A673 (cell line): ENCODE measurements around the gene STOML3. TPM values are rescaled to one million over a fixed set of nuclear protein-coding genes. Genes with fewer than 3 reads are reported as not detected.

Source experiments
- BruUV-seq: library from RNA; stranded (reverse); fragments of 400-500 nt; replicated peaks from 2 replicates; lab custom pipeline; 2021; lab: Mats Ljungman, UMichigan
- CTCF ChIA-PET: fragments of 300-600 bp; sonication (Branson Sonifier 250); formaldehyde crosslinking; loops from one replicate; lab custom pipeline; 2022; ENCODE audit warnings: antibody characterized with exemption; lab: Charles Lee
- POLR2A ChIA-PET: fragments of 300-600 bp; sonication (Branson Sonifier 250); formaldehyde crosslinking; loops from one replicate; lab custom pipeline; 2022; ENCODE audit warnings: antibody characterized with exemption; ENCODE audit not compliant: low non-redundant PET; lab: Charles Lee
- DNase-seq: peaks from one replicate; pipeline ENCODE4 v3.0.0-alpha.2; 2015; ENCODE audit warnings: low spot score
- H3K27ac ChIP-seq: fragments of 200-600 bp; sonication (generic); 2 replicates; pipeline ENCODE4 v1.5.1; 2016; ENCODE audit warnings: mixed run types, low read depth, mild to moderate bottlenecking, mixed read lengths, antibody characterized with exemption, low read length; ENCODE audit not compliant: poor library complexity, severe bottlenecking
- H3K27me3 ChIP-seq: fragments of 200-600 bp; sonication (generic); replicated peaks from 2 replicates; pipeline ENCODE4 v1.6.1; 2017; ENCODE audit warnings: mixed run types, low read depth, mild to moderate bottlenecking, mixed read lengths, antibody characterized with exemption, low read length; ENCODE audit not compliant: insufficient read depth, poor library complexity
- H3K36me3 ChIP-seq: fragments of 200-600 bp; sonication (generic); 2 replicates; pipeline ENCODE4 v1.6.1; 2016; ENCODE audit warnings: mixed run types, mild to moderate bottlenecking, mixed read lengths, antibody characterized with exemption, low read length; ENCODE audit not compliant: insufficient read depth, poor library complexity, severe bottlenecking
- H3K4me1 ChIP-seq: fragments of 200-600 bp; sonication (generic); 2 replicates; pipeline ENCODE4 v1.6.1; 2017; ENCODE audit warnings: mixed run types, mild to moderate bottlenecking, mixed read lengths, antibody characterized with exemption, low read length; ENCODE audit not compliant: insufficient read depth, poor library complexity, severe bottlenecking
- H3K4me3 ChIP-seq: fragments of 200-600 bp; sonication (generic); 2 replicates; pipeline ENCODE4 v1.5.1; 2016; ENCODE audit warnings: low read depth, mixed run types, mild to moderate bottlenecking, mixed read lengths, low read length; ENCODE audit not compliant: poor library complexity, severe bottlenecking
- H3K9me3 ChIP-seq: fragments of 200-600 bp; sonication (generic); 2 replicates; pipeline ENCODE4 v1.6.1; 2016; ENCODE audit warnings: mixed run types, low read depth, mild to moderate bottlenecking, mixed read lengths, antibody characterized with exemption, low read length; ENCODE audit not compliant: poor library complexity, severe bottlenecking
- EZH2 ChIP-seq: fragments of 200-600 bp; sonication (generic); IDR thresholded peaks from 2 replicates; pipeline ENCODE4 v1.6.1; 2017; ENCODE audit warnings: borderline replicate concordance, low read depth, mild to moderate bottlenecking, mixed read lengths, antibody characterized with exemption, low read length; ENCODE audit not compliant: poor library complexity, severe bottlenecking
- intact Hi-C: fragments of 100-400 bp; cut with micrococcal nuclease; formaldehyde crosslinking; loops from one replicate; pipeline ENCODE4 v1.10.0; 2022; ENCODE audit not compliant: unreplicated experiment
- total RNA-seq: library from RNA; stranded (reverse); gene quantifications from 2 replicates; pipeline ENCODE4 v1.2.3, GENCODE V29; 2021
- TF ChIP-seq, protein P1 (sequence below): fragments of 300-800, 200-600 bp; sonication (generic); conservative IDR thresholded peaks from 2 replicates; pipeline ENCODE4 v1.5.1; 2017; ENCODE audit warnings: low read depth, mild to moderate bottlenecking, antibody characterized with exemption, low read length, moderate library complexity, mixed read lengths

Gene STOML3
- total RNA-seq, 1 experiment from 2014 or later = not detected

GRCh38 chr13:39023761-39024160 is 33.1 kb upstream of the STOML3 start:
- H3K27me3 ChIP-seq = no peaks in the 10 kb centered on the region
- no TSS peak for BruUV-seq
- no peak for DNase-seq
- no peak overlapping the region for H3K4me3 ChIP-seq
- H3K36me3 ChIP-seq = peaks cover 51% of the 10 kb centered on the region
- no peak overlapping the region for H3K27ac ChIP-seq
- H3K4me1 ChIP-seq = peaks cover 3% of the 10 kb centered on the region
- CTCF ChIA-PET = no interaction called here
- POLR2A ChIA-PET = no interaction called here
- no peaks in the 10 kb centered on the region for H3K9me3 ChIP-seq
- intact Hi-C loops = no loop called here
- no peak for TF ChIP-seq EZH2
- TF ChIP-seq, protein P1, sequence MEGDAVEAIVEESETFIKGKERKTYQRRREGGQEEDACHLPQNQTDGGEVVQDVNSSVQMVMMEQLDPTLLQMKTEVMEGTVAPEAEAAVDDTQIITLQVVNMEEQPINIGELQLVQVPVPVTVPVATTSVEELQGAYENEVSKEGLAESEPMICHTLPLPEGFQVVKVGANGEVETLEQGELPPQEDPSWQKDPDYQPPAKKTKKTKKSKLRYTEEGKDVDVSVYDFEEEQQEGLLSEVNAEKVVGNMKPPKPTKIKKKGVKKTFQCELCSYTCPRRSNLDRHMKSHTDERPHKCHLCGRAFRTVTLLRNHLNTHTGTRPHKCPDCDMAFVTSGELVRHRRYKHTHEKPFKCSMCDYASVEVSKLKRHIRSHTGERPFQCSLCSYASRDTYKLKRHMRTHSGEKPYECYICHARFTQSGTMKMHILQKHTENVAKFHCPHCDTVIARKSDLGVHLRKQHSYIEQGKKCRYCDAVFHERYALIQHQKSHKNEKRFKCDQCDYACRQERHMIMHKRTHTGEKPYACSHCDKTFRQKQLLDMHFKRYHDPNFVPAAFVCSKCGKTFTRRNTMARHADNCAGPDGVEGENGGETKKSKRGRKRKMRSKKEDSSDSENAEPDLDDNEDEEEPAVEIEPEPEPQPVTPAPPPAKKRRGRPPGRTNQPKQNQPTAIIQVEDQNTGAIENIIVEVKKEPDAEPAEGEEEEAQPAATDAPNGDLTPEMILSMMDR = no peak

GRCh38 chr13:39023316-39023715 is 32.7 kb upstream of the STOML3 start:
- Histone ChIP-seq H3K27me3 (no peaks in the 10 kb centered on the region), H3K4me3 (no peak overlapping the region), H3K4me1 (peaks cover 3% of the 10 kb centered on the region), H3K9me3 (no peaks in the 10 kb centered on the region), H3K36me3 (peaks cover 47% of the 10 kb centered on the region), H3K27ac (no peak overlapping the region)
- TF ChIP-seq, protein P1 = no peak
- no peak for TF ChIP-seq EZH2
- intact Hi-C loops = no loop called here
- no TSS peak for BruUV-seq
- POLR2A ChIA-PET = no interaction called here
- no peak for DNase-seq
- CTCF ChIA-PET = no interaction called here

GRCh38 chr13:39020853-39021462 is 30.3 kb upstream of the STOML3 start:
- no peak overlapping the region for H3K27ac ChIP-seq
- H3K4me1 ChIP-seq = no peaks in the 10 kb centered on the region
- intact Hi-C loops = no loop called here
- no TSS peak for BruUV-seq
- H3K36me3 ChIP-seq = peaks cover 46% of the 10 kb centered on the region
- POLR2A ChIA-PET = no interaction called here
- CTCF ChIA-PET = no interaction called here
- H3K9me3 ChIP-seq = no peaks in the 10 kb centered on the region
- no peak overlapping the region for H3K4me3 ChIP-seq
- no peak for DNase-seq
- no peak for TF ChIP-seq EZH2
- TF ChIP-seq, protein P1 = no peak
- H3K27me3 ChIP-seq = no peaks in the 10 kb centered on the region
